Kidney tubule cell (primary cell): ENCODE measurements around the gene PYCARD.
"Not testable (repeated sequence)": the region's sequence is repeated elsewhere in the genome, so short reads cannot be mapped to it uniquely, and the experiment has no call there.

ENCODE experiments used
- DNase-seq: peaks from one replicate; pipeline ENCODE4 v3.0.0-alpha.2; 2018; ENCODE audit warnings: low spot score

The PYCARD gene

GRCh38 chr16:31190818-31191444 is 11.6 kb downstream of the PYCARD start:
- no peak for DNase-seq

GRCh38 chr16:31190061-31190460 is 12.5 kb downstream of the PYCARD start:
- no peak for DNase-seq

GRCh38 chr16:31189412-31189778 is 13.2 kb downstream of the PYCARD start:
- DNase-seq, result no peak

GRCh38 chr16:31188450-31189411 is 13.8 kb downstream of the PYCARD start:
- no peak for DNase-seq

GRCh38 chr16:31187808-31188189 is 14.8 kb downstream of the PYCARD start:
- no peak for DNase-seq

GRCh38 chr16:31186930-31187807 is 15.4 kb downstream of the PYCARD start:
- no peak for DNase-seq

- DNase-seq, result no peak
These were observed 16.4 kb downstream of the PYCARD start for GRCh38 chr16:31186176-31186575.

- DNase-seq, result no peak
These were observed 17.2 kb downstream of the PYCARD start for GRCh38 chr16:31185339-31185738.

- no peak for DNase-seq
These were observed 17.7 kb downstream of the PYCARD start for GRCh38 chr16:31184888-31185287.

- DNase-seq, result no peak
These were observed 18.8 kb downstream of the PYCARD start for GRCh38 chr16:31183432-31184428.

GRCh38 chr16:31182391-31182790 is 20.2 kb downstream of the PYCARD start:
- DNase-seq, result no peak

GRCh38 chr16:31181102-31181830 is 21.3 kb downstream of the PYCARD start:
- peak; percentile 53 for DNase-seq

GRCh38 chr16:31179747-31180459 is 22.7 kb downstream of the PYCARD start, which contains the start of gene FUS:
Gene FUS, plus strand, starts transcription at chr16:31180139. Its CDS starts 76 bp downstream, at chr16:31180215.
- peak; percentile 89 for DNase-seq

- DNase-seq, result no peak
These were observed 23.3 kb downstream of the PYCARD start for GRCh38 chr16:31179219-31179746.

GRCh38 chr16:31177136-31177535 is 25.4 kb downstream of the PYCARD start:
- peak; percentile 92 for DNase-seq

- DNase-seq, result not testable (repeated sequence)
These were observed 32.5 kb downstream of the PYCARD start for GRCh38 chr16:31170048-31170447.

- no peak for DNase-seq
These were observed 33.7 kb downstream of the PYCARD start for GRCh38 chr16:31168848-31169247.

GRCh38 chr16:31167315-31167714 is 35.2 kb downstream of the PYCARD start:
- no peak for DNase-seq

- no peak for DNase-seq
These were observed 45.4 kb downstream of the PYCARD start for GRCh38 chr16:31157136-31157535.
